Large intestine (tissue), 3 donors: ENCODE results near the gene PAM16. TPM values are rescaled to one million over a fixed set of nuclear protein-coding genes. Genes with fewer than 3 reads are reported as not detected.

Experiments used
- DNase-seq, 2 donors: peaks; one replicate each; pipeline versions ENCODE4 v3.0.0 to v3.0.0-alpha.2; 2013
- H3K27ac ChIP-seq: one replicate; pipeline ENCODE4 v1.5.1; 2013; ENCODE audit warnings: low read length
- H3K27me3 ChIP-seq: 2 replicates; pipeline ENCODE4 v1.6.1; 2013; ENCODE audit warnings: low read length; ENCODE audit not compliant: control insufficient read depth, insufficient read depth
- H3K36me3 ChIP-seq: 2 replicates; pipeline ENCODE4 v1.6.1; 2013; ENCODE audit warnings: low read length; ENCODE audit not compliant: control insufficient read depth, insufficient read depth
- H3K4me1 ChIP-seq: one replicate; pipeline ENCODE4 v1.6.1; 2013; ENCODE audit warnings: low read length; ENCODE audit not compliant: control insufficient read depth, insufficient read depth
- H3K4me3 ChIP-seq: one replicate; pipeline ENCODE4 v1.5.1; 2013; ENCODE audit warnings: low read length
- H3K9me3 ChIP-seq: one replicate; pipeline ENCODE4 v1.6.1; 2013; ENCODE audit warnings: mild to moderate bottlenecking, low read depth, low read length, moderate library complexity; ENCODE audit not compliant: control insufficient read depth
- WGBS: methylation state at CpG from one replicate; pipeline ENCODE4 v1.1.5; 2013; ENCODE audit warnings: low lambda C conversion rate; ENCODE audit not compliant: insufficient coverage; 5-methylcytosine and 5-hydroxymethylcytosine counted together
- polyA plus RNA-seq: library from polyadenylated mRNA; unstranded; fragments of 120-200 nt; gene quantifications from one replicate; pipeline ENCODE4 v1.2.1, GENCODE V29; 2013

The PAM16 gene
- polyA plus RNA-seq, 1 donor = 37.9 TPM

GRCh38 chr16:4376893-4377572, 25.9 kb upstream of the PAM16 start:
- Histone ChIP-seq H3K27me3 (no peaks in the 10 kb centered on the region), H3K27ac (no peak overlapping the region), H3K4me1 (peaks cover 28% of the 10 kb centered on the region), H3K36me3 (peaks cover 15% of the 10 kb centered on the region), H3K4me3 (no peak overlapping the region), H3K9me3 (peaks cover 6% of the 10 kb centered on the region)
- no CpG with 5 or more reads among the region's 27 CpGs for WGBS
- DNase-seq = no peak

- Histone ChIP-seq H3K4me3 (no peak overlapping the region), H3K36me3 (peaks cover 13% of the 10 kb centered on the region)
- WGBS = no CpG with 5 or more reads among the region's 31 CpGs
Observed at GRCh38 chr16:4376126-4376892, 25.2 kb upstream of the PAM16 start.

GRCh38 chr16:4375717-4376116, 24.6 kb upstream of the PAM16 start:
- H3K27ac ChIP-seq = no peak overlapping the region
- no peak for DNase-seq
- peaks cover 36% of the 10 kb centered on the region for H3K4me1 ChIP-seq
- no peaks in the 10 kb centered on the region for H3K27me3 ChIP-seq
- no peak overlapping the region for H3K4me3 ChIP-seq
- H3K9me3 ChIP-seq = peaks cover 3% of the 10 kb centered on the region
- H3K36me3 ChIP-seq = peaks cover 8% of the 10 kb centered on the region
- WGBS = no CpG with 5 or more reads among the region's 15 CpGs

More at GRCh38 chr16:4376126-4376892, 25.2 kb upstream of the PAM16 start:
- no peak for DNase-seq
- H3K4me1 ChIP-seq = peaks cover 30% of the 10 kb centered on the region
- no peaks in the 10 kb centered on the region for H3K27me3 ChIP-seq
- peaks cover 5% of the 10 kb centered on the region for H3K9me3 ChIP-seq
- H3K27ac ChIP-seq = no peak overlapping the region

DNA sequence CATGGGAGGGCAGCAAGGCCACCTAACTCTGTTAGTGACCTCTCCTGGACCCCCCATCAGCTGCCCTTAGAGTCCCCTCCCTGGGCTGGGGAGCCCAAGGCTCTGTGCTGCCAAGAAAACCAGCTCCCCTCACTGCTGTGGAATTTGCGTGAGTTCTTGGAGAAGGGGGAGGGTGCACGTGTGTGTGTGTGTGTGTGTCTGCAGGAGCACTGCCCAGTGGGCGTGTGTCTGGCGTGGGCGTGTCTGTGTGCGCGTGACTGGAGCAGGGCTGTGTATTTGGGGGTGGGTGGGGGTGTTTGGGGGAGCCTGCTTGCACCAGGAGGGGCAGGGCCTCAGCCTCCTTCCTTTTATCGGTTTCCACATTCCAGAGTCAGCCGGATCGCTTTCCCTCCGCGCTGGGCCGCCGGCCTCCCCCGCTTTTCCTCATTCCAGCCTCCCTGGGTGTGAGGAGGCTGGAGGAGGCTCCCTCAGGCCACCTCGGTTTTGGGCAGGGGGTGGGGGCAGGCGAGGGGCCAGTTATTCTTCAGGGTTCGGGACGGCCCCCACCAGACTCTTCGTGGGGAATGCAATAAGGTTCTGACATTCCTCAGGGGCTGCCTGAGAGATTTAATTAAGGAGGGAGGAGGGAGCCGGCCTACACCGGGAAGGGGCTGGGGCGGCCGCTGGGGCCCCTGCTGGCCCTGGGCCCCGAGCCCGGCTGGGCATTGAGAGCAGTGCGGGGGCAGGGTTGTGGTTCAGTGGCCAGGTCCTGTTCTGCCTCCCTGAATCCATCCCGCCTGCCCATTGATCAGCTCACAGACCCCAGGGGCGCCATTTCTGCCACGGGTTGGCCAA, 23.0 kb upstream of the PAM16 start:
- H3K4me1 ChIP-seq = peaks cover 38% of the 10 kb centered on the region
- no CpG with 5 or more reads among the region's 30 CpGs for WGBS
- peaks cover 3% of the 10 kb centered on the region for H3K9me3 ChIP-seq
- H3K36me3 ChIP-seq = peaks cover 2% of the 10 kb centered on the region
- DNase-seq = peak; percentile 59 to 65
- H3K4me3 ChIP-seq = peak overlapping the region; percentile 30
- peak overlapping the region; percentile 78 for H3K27ac ChIP-seq
- no peaks in the 10 kb centered on the region for H3K27me3 ChIP-seq

DNA sequence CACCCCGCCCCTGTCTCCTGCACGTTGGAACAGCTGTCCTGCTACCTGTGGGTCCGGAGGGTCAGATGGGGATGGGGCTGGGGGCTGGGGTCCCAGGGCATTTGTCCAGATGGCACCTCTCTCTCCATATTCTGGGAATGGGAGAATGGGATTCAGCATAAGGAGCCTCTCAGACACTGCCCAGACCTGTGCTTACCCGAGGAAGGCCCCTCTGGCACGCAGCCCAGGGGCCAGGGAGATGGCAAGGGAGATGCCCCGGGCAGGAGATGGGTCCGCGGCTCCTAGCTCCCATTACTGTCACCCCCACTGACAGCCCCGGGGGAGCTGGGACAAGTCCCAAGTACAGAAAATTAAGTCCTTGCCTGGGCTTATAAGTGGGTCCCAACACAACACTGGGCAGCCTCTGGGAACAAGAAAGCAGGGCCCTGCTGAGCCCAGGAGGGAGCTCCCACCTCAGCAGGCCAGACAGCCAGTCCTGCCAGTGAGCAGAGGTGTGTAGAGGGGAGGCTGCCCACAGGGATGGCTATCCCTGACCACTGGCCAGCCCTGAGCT, 22.3 kb upstream of the PAM16 start:
- Histone ChIP-seq H3K27me3 (no peaks in the 10 kb centered on the region), H3K4me3 (peak overlapping the region; percentile 30), H3K36me3 (peaks cover 2% of the 10 kb centered on the region), H3K27ac (peak overlapping the region; percentile 78), H3K4me1 (peaks cover 38% of the 10 kb centered on the region), H3K9me3 (peaks cover 3% of the 10 kb centered on the region)
- no peak for DNase-seq
- no CpG with 5 or more reads among the region's 9 CpGs for WGBS

DNA sequence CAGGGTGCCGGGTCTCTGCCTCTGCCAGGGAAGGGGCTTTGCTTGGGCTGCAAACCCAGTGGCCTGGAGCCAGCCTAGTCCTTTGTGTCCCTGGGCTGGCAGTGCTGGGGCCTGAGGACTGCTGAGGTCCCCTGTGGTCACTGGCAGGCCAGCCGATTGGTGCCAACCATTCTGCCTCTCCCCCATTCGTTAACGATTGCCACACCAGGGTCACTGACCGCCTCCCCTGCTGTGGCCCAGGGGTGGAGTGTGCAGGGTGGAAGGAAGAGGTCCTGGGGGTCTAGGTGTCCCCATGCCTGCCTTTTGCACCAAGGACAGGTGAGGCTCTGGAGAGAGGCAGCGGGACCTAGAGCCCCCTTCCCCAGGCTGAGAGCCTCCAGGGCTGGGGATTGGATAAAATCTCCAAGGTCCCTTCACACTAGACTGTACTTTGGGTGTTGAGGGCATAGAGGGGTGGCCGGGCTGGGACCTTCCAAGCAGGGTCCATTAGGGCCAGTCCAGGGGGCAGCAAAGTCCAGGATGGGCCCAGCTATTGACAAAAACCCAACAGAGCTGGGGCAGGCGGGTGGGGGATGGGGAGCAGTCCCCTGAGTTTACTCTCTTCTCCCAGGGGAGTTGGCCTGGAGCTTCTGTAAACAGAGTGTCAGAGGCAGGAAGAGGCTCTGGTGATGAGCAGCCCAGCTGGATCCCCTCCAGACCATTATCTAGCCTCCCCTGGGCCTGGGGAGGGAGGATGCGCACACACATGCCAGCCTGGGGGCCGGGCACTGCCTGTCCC, 21.6 kb upstream of the PAM16 start:
- no CpG with 5 or more reads among the region's 10 CpGs for WGBS
- DNase-seq = peak in 1 of 2 donors; percentile 40
- Histone ChIP-seq H3K9me3 (peaks cover 3% of the 10 kb centered on the region), H3K36me3 (peaks cover 2% of the 10 kb centered on the region), H3K27me3 (no peaks in the 10 kb centered on the region), H3K27ac (peak overlapping the region; percentile 53), H3K4me1 (peaks cover 38% of the 10 kb centered on the region), H3K4me3 (peak overlapping the region; percentile 54)

DNA sequence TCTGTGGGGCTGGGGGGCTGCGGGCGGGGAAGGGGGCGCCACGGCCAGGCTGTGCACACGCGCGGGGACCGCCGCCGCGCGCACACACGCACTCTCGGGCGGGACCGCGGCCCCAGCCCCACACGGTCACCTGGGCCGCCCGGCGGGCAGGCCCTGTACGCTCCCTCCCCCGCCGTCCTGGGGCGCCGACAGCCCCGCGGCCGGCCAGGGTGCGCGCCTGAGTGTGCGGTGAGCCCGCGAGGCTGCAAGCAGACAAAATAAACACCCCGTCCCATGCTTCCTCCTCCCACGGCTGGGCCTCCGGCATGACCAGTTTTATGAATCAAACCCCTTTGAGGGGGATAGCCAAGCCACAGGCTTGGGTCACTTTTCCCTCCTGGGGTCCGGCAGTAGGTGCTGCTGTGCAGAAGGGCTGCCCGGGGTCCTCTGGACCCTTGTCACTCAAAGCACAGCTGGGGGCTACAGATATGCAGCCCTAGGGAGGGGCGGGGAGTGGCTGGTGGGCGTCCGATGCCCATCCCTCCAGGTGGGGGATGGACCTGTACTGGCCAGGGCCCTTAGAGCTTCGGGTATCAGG, 21.0 kb upstream of the PAM16 start:
- no CpG with 5 or more reads among the region's 43 CpGs for WGBS
- DNase-seq = peak in 1 of 2 donors; percentile 34
- peaks cover 38% of the 10 kb centered on the region for H3K4me1 ChIP-seq
- peaks cover 3% of the 10 kb centered on the region for H3K9me3 ChIP-seq
- H3K36me3 ChIP-seq = peaks cover 6% of the 10 kb centered on the region
- H3K4me3 ChIP-seq = peak overlapping the region; percentile 54
- H3K27ac ChIP-seq = peak overlapping the region; percentile 53
- H3K27me3 ChIP-seq = no peaks in the 10 kb centered on the region

DNA sequence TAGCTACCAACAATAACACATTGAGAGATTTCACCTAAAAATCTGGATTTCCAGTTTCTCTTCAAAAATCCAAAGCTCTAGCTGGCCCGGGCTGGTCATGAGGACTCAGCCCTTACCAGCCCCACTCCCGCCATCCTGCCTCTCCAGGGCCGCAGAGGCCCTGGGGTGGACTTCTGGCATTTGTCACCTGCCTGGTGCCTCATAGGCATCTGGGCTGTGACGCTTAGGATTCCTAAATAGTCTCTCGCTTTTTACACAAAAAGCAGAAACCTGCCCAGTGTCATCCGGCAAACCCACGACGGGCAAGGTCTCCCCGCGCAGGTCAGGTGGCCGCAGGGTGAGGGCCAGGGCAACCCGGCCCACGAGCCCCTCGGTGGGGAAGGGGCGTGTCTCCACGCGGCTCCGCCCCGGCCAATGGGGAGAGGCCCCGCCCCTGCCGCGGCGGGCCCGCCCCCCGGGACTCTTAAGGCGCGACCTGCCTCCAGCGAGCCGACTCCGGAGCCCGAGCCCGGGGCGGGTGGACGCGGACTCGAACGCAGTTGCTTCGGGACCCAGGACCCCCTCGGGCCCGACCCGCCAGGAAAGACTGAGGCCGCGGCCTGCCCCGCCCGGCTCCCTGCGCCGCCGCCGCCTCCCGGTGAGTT, 20.4 kb upstream of the PAM16 start, which contains the start of gene VASN:
Gene VASN (plus strand): TSS at position 492 of the 644 bp plus-strand sequence. CDS start 9,030 bp downstream, outside the sequence.
- Histone ChIP-seq H3K4me3 (peak within 1 kb of the TSS; percentile 54), H3K27ac (peak within 1 kb of the TSS; percentile 53), H3K4me1 (peaks cover 37% of the 10 kb centered on the region), H3K9me3 (peaks cover 3% of the 10 kb centered on the region), H3K36me3 (peaks cover 9% of the 10 kb centered on the region), H3K27me3 (no peaks in the 10 kb centered on the region)
- WGBS = no CpG with 5 or more reads among the region's 50 CpGs
- DNase-seq = peak; percentile 59 to 67
